ENCODE measurements around the gene TXNRD2.
"Not testable (repeated sequence)": the region's sequence is repeated elsewhere in the genome, so short reads cannot be mapped to it uniquely, and the experiment has no call there.

Gene TXNRD2

DNA sequence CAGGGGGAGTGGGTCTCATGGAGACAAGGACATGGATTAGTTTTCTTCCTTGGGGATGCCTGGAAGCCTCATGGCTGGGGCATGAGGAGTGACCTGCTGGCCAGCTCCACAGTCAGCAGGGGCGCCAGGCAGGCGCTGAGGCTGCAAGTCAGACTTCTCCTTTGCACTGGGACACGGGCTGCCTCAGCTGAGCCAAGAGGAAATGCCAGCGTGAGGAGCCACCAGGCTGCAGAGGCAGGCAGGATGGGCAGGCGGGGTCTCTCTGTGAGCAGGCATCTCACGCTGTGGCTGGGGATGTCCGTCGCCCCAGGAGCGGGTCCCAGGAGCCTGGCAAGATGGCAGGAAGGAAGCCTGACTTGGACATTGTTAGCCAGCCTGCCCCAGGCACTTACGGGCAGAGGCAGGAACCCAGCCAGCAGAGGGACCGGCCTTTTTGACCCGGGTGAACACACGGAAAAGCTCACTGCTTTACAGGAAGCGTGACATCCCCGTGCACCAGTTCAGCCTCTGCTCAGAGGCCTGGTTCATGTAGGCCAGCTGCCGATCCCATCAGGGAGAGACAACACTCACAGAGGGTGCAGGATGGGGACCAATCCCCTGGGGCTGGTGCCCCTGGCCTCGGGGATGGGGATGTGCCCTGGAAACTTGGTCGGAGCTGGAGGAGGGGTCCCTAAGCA lies 97.1 kb downstream of the TXNRD2 start:
- DNase-seq (ENCODE audit: low spot score): no peak

DNA sequence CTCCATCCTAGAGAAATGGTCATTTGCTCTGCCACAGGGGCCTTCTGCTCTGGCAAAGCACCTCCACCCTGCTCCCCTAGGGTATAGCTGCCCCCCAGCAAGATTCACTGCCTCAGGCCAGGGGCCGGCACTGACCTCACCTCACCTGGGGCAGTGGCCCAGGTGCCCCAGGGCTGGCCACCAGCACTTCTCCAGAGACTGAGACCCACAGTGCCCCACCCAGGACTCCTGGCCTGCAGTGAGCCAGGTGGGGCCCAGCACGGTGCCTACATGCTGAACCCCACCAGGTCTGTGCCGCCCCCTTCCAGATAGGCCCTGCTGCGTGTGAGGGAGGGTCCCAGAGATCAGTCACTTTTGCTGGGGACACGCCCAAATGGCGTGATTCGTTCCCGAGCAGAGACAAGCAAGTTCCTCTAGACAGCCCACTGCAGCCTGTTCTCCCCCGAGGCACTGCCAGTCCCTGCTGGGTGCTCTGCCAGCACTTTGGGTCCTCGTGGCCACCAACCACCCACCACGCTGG lies 97.7 kb downstream of the TXNRD2 start:
- DNase-seq (ENCODE audit: low spot score): no peak

DNA sequence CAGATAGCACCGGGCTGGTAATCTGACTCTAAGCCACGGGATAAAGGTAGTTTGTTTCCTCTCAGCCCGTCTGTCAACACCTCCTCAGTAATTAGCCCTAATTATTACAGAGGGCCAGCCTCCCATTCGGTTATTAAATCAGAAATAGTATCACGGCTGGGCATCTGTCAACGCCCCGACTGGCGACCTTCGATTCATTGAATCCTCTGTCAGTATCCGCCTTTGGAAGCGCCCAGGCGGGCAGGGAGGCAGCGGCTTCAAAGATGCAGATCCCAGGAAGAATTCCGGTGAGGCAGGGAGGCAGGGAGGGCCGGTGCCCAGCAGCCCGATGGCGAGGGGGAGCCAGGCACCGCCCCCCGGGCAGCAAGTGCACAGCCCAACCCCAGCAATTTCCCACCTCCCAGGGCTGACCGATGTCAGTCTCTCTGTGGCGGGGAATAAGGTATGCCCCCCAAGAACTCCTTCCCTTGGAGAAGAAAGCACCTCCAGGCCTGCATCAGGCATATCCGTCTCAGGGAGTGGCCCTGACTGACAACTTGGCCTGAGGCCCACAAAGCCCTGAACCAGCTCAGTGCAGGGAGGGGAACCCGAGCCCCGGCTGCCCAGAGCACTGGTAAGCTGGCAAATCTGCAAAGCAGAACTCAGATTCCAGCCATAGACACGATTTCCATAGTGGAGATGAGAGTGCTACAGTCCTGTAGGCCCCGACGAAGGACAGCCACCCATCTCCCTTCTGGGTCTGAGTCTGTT lies 98.3 kb downstream of the TXNRD2 start:
- DNase-seq (ENCODE audit: low spot score): no peak

DNA sequence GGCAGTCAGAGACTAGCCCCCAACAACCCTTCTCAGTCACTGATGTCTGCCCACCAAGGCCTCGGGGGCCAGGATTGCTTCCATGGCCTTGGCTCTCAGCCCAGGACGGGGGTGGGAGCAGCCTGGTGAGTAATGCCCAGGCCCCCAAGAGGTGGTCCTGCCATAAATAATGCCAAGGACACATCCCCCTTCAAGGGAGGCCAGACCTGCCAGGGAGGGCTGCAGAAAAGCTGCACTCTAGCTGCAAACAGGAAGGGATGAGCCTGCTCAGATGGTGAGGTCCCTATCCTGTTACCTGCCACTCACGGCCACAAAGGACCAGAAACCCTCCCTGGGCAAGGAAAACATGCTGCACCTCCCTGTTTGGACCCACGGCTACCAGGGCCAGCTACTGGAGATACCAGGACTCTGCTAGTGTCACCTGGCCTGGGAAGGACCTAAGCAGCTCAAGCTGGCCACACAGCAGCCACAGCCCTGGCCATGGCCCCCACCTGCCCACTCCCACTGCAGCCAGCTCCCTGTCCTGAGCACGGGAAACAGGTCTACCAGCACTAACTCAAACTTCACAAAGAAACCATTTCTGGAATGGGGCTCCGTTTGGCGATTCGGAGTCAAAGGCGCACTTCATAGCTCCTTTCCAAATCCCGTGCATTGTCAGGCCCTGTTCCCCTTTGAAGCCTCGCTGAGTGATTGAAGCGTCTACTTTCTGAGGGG lies 99.1 kb downstream of the TXNRD2 start:
- no peak for DNase-seq (ENCODE audit: low spot score)

- DNase-seq (ENCODE audit: low spot score): no peak
Observed at GRCh38 chr22:19841641-19842392, 99.8 kb downstream of the TXNRD2 start.

- no peak for DNase-seq (ENCODE audit: low spot score)
Observed at GRCh38 chr22:19840955-19841640, 100.5 kb downstream of the TXNRD2 start.

DNA sequence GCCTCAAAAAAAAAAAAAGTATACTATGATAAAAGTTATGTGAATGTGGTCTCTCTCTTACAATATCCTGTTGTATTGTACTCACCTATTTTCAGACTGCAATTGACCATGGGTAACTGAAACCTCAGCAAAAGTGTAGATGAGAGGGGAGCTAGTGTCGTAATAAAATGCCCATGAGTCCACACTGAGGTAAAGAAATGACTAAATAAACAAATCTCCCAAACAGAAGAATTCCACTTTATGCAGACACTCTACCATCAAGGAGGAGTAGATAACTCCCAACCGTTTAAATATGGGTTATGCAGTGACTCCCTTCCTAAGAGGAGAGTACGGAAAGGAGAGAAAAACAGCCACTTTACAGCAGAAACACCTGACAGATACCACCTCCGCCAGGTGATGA lies 101.6 kb downstream of the TXNRD2 start:
- DNase-seq (ENCODE audit: low spot score): no peak

GRCh38 chr22:19837915-19838314 lies 103.7 kb downstream of the TXNRD2 start:
- no peak for DNase-seq (ENCODE audit: low spot score)

- DNase-seq (ENCODE audit: low spot score): no peak
Observed at GRCh38 chr22:19836512-19836911, 105.1 kb downstream of the TXNRD2 start.

- DNase-seq (ENCODE audit: low spot score): no peak
Observed at GRCh38 chr22:19834599-19834998, 107.0 kb downstream of the TXNRD2 start.

DNA sequence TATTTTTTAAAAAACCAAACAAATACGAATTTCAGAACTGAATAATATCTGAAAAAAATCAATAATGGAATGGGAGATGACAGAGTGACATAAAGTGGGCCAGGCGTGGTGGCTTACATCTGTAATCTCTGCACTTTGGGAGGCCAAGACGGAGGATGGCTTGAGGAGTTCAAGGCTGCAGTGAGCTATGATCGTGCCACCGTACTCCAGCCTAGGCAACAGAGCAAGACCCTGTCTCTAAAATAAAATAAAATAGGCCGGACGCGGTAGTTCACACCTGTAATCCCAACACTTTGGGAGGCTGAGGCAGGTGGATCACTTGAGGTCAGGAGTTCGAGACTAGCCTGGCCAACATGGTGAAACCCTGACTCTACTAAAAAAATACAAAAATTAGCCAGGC lies 108.3 kb downstream of the TXNRD2 start:
- DNase-seq (ENCODE audit: low spot score): not testable (repeated sequence)

DNA sequence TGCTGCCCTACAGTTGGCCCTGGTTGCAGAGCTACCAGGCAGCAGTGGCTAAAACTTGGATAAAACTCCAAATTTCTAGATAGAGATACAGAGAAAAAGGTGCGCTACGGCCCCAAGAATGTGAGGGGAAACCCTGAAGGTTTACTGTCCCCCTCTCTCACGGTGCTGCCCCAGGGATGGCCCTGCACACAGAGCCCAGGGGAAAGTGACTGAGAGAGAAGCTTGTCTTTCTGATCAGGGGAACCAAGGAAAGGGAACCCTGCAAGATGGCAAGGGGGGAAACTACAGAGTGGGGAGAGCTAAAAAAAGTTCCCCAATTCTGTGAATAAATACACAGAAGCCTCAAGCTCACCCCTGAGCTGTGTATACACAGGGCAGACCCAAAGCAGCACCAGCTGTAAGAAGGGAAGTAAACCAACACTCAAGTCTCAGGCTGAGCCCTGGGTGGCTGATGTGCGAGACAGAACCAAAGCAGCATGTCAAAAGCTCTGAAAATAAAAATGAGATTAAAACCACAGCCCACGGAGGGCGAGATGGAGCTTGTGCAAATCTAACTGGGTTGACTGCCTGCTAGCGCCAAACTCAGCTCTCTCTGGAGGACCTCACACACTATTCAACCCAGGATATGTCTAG lies 109.0 kb downstream of the TXNRD2 start:
- no peak for DNase-seq (ENCODE audit: low spot score)

GRCh38 chr22:19831979-19832378 lies 109.6 kb downstream of the TXNRD2 start:
- not testable (repeated sequence) for DNase-seq (ENCODE audit: low spot score)

DNA sequence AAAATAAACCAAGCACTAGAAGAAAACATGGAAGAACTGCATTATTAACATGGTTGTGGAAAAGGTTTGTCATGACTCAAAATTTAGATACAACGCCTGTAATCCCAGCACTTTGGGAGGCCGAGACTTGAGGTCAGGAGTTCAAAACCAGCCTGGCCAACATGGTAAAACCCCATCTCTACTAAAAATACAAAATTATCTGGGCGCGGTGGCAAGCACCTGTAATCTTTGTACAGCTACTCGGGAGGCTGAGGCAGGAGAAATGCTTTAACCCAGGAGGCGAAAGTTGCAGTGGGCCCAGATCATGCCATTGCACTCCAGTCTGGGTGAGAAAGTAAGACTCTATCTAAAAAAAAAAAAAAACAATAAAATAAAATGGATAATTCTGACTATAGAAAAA lies 110.6 kb downstream of the TXNRD2 start:
- no peak for DNase-seq (ENCODE audit: low spot score)

- DNase-seq (ENCODE audit: low spot score): no peak
Observed at GRCh38 chr22:19828035-19828401, 113.6 kb downstream of the TXNRD2 start.

DNA sequence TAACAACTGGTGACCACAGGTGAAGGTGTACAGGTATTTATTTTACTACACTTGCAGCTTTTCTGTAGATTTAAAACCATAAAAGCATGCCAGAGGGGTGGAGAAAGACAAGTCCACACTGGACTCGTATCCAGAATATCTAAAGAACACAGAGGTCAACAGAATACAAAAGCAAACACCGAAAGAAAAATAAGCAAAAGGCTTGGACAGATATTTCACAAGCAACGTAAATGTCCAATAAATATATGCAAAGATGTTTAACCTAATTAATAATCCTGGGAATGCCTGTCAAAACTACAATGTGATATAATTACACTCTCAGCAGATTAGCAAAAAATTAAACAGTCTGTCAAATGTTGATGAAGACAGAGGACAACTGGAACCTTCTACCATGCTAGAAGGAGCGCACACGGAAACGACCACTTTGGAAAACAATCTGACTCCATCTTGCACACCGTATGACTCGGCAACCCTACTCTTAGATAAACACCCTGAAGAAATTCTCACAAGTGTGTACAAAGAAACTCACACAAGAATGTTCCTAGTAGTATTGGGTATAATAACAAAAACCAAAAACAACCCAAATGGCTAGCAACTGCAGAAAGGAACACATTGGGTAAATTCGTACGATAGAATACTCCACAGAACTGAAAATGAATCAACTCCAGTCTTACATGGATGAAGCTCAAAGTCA lies 114.1 kb downstream of the TXNRD2 start:
- no peak for DNase-seq (ENCODE audit: low spot score)

DNA sequence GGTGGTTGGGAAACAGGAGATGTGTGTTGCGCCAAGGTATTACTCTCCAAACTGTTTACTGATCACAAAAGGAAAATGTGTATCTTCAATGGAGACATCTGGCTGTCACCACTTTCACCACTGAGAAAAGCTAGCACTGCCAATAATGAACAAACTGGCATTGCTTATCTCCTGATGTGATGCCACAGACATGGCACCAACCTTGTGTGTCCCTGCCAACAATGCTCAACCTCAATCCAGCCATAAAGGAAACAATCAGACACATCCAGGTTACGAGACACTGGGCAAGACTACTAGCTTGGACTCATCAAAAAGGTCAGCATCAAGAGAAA lies 115.0 kb downstream of the TXNRD2 start:
- DNase-seq (ENCODE audit: low spot score): no peak

GRCh38 chr22:19825904-19826618 lies 115.6 kb downstream of the TXNRD2 start:
- no peak for DNase-seq (ENCODE audit: low spot score)

Data from LoVo (cell line).